HG02642 (cell line): ENCODE results near the gene TMEM14B.
"Not testable (repeated sequence)": the region's sequence is repeated elsewhere in the genome, so short reads cannot be mapped to it uniquely, and the experiment has no call there.

Source experiments
- ATAC-seq: cut with Tn5 transposase; IDR thresholded peaks from one replicate; pipeline ENCODE4 v1.9.1; 2021; ENCODE audit warnings: mild to moderate bottlenecking; ENCODE audit not compliant: unreplicated experiment, poor library complexity

Gene TMEM14B

GRCh38 chr6:10743515-10743914 lies 4.1 kb upstream of the TMEM14B start:
- ATAC-seq = no peak

GRCh38 chr6:10745116-10745515 lies 2.5 kb upstream of the TMEM14B start:
- ATAC-seq = no peak

- no peak for ATAC-seq
Measured at GRCh38 chr6:10746915-10747250, 722 bp upstream of the TMEM14B start.

GRCh38 chr6:10749734-10750133 lies 2.1 kb downstream of the TMEM14B start:
- no peak for ATAC-seq

- ATAC-seq = not testable (repeated sequence)
Measured at GRCh38 chr6:10750568-10750967, 3.0 kb downstream of the TMEM14B start.

- ATAC-seq = not testable (repeated sequence)
Measured at GRCh38 chr6:10751757-10752156, 4.2 kb downstream of the TMEM14B start.

GRCh38 chr6:10756085-10756484 lies 8.5 kb downstream of the TMEM14B start:
- ATAC-seq = no peak

GRCh38 chr6:10759312-10759839 lies 11.8 kb downstream of the TMEM14B start:
- ATAC-seq = peak; percentile 47

GRCh38 chr6:10759884-10760329 lies 12.3 kb downstream of the TMEM14B start:
- no peak for ATAC-seq

GRCh38 chr6:10763006-10763405 lies 15.4 kb downstream of the TMEM14B start:
- ATAC-seq = no peak

GRCh38 chr6:10769419-10769818 lies 21.8 kb downstream of the TMEM14B start:
- ATAC-seq = no peak

GRCh38 chr6:10771371-10771894 lies 23.8 kb downstream of the TMEM14B start:
- no peak for ATAC-seq

GRCh38 chr6:10778230-10778629 lies 30.6 kb downstream of the TMEM14B start:
- ATAC-seq = no peak

GRCh38 chr6:10779076-10779475 lies 31.5 kb downstream of the TMEM14B start:
- ATAC-seq = no peak

GRCh38 chr6:10791673-10792072 lies 44.1 kb downstream of the TMEM14B start:
- ATAC-seq = no peak

- no peak for ATAC-seq
Measured at GRCh38 chr6:10792101-10792500, 44.5 kb downstream of the TMEM14B start.

GRCh38 chr6:10793035-10793434 lies 45.4 kb downstream of the TMEM14B start:
- no peak for ATAC-seq

- no peak for ATAC-seq
Measured at GRCh38 chr6:10793695-10794094, 46.1 kb downstream of the TMEM14B start.

GRCh38 chr6:10794239-10794638 lies 46.6 kb downstream of the TMEM14B start:
- no peak for ATAC-seq

- no peak for ATAC-seq
Measured at GRCh38 chr6:10800810-10801209, 53.2 kb downstream of the TMEM14B start.

- ATAC-seq = peak; percentile 94
Measured at GRCh38 chr6:10801224-10801848, 53.7 kb downstream of the TMEM14B start.
